PFSK-1 (cell line): ENCODE results near the gene COL25A1.

Source experiments
- POLR2AphosphoS5 ChIP-seq: IDR thresholded peaks from 2 replicates; pipeline ENCODE4 v1.6.1; 2012; ENCODE audit warnings: low read depth, mild to moderate bottlenecking, control low read depth, low read length, moderate library complexity
- TAF1 ChIP-seq: IDR thresholded peaks from 2 replicates; pipeline ENCODE4 v1.6.1; 2012; ENCODE audit warnings: low read length, control low read depth, borderline replicate concordance; ENCODE audit not compliant: insufficient read depth

DNA sequence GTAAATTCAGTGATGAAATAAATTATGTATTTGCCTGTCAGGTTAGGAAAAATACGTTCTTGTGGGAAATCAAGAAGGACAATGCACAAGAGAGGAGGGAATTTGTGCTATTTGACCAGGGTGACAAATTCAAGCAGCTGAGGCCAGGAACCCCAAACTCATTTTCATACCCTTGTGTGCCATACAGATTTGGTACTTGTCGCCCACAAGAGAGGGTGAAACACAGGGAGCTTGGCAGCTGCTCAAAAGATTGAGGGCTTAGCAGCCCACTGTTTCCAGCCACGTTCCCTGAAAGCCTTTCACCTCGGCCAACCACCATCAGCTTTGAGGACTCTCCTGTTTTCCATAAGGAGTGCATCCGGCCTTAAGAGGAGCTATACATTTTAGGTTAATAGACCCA, 111.2 kb downstream of the COL25A1 start:
- TF ChIP-seq TAF1: no peak
- no peak for TF ChIP-seq POLR2AphosphoS5
